Hematopoietic multipotent progenitor cell treated with erythropoietin and hydrocortisone succinate and interleukin-3 and kit ligand, for 17 days (in vitro differentiated cells): ENCODE data around the gene TMEM30A.

Experiments
- DNase-seq: peaks from one replicate; pipeline ENCODE4 v3.0.0-alpha.2; 2015; ENCODE audit warnings: low spot score

The TMEM30A gene

GRCh38 chr6:75213732-75214131, 70.9 kb downstream of the TMEM30A start:
- DNase-seq: no peak

GRCh38 chr6:75213112-75213511, 71.5 kb downstream of the TMEM30A start:
- no peak for DNase-seq

GRCh38 chr6:75211920-75212590, 72.5 kb downstream of the TMEM30A start:
- DNase-seq: no peak

DNA sequence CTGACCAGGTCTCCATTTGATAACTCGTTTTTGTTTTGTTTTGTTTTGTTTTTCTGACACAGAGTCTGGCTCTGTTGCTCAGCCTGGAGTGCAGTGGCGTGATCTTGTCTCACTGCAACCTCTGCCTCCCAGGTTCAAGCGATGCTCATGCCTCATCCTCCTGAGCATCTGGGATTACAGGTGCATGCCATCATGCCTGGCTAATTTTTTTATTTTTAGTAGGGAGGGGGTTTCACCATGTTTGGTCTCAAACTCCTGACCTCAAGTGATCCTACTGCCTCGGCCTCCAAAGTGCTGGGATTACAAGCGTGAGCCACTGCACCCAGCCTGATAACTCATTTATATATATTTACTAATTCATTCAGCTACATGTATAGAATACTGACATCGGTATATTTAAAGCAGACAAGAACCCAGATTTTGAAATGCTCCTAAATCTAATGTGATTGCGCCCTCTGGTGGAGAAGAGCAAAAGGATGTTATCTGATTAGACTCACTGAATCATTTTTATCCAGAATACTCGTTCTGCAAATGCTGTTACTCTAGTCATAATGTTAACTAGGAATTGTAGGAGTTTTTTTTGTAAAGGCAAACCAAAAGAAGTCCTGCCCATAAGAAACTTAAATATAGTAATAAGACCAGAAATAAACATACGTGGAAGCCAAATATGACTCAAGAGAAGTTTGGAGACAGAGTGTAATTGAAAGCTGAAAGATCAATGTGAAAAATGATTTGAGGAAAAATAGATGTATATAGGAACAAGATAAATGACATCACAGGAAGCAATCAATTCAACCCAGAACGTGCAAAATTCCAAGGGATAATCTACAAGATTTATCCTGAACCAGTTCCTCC, 73.5 kb downstream of the TMEM30A start:
- peak; percentile 68 for DNase-seq

- DNase-seq: no peak
These were observed 75.3 kb downstream of the TMEM30A start for GRCh38 chr6:75209184-75209723.

DNA sequence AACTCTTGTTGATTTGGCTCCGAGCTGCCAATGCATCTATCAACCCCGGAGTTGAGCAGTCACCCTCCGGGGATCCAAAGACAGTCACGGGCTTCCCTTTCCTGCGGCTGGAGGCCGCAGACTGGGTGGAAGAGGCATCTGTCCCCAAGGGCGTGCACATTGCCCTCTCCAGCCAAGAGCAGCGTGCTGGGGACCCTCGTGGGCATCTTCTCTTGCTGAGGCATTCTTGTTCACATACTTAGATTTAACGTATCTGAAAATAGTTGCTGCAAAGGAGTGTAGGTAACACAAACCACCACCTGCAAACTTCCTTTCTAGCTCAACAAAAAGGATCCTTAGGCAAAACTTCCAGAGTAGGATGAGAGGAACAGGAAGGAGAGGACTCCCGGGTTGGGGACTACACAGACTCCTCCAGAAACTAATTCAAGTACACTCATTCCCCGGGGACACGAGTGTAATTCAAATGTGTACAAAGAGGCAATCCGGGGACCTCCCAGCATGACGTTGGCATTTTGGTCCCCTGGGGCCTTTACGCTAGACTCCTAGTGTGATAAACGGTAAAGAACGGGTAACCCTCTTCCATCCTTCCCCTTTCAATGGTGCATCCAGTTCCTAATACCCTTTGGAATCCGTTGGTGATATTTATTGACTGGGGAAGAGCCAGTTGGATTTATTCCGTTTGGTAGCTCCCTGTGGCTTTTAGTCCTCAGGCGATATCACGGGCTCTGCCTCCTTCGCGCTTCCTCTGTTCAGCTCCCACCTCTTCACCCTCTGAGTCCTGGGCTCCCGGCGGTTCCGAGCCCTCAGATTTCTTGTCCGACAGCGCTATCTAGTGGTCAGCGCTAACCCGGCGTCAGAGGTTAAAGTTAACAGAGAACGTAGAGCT, 76.1 kb downstream of the TMEM30A start:
- DNase-seq: peak; percentile 65

DNA sequence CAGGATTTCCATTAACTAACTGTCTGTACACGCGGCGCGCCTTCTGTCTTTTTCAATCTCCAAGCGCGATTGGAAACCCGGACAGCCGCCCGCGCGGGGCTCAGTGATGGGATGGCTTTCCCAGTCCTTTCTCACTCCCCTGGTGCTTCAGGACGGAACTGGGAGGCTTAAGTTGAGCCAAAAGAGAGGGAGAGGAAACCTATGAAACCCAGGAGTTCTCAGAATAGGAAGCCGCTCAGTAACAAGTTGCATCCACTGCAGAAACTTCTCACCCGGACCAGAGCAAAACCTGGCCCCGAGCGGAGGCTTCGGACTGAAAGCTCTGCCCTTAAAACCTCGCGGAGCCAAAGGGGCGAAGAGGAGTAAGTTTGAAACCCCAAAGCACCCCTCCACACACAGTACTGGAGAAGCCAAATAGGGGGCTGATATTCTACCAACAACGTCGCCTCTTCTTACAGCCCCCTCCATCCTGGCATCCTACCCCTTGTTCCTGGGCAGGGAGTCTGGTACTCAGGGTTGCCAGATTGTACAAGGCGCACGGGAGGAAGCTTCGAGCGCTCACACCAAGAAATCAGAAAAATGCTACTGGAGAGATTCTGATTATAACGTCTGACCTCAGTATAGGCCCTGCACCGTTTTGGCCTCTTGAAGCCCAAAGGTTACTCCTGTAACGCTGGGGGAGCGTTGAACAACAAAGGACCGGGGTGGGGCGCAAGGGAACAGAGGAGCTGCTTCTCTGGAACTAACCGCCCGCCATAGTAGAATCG, 77.8 kb downstream of the TMEM30A start:
- no peak for DNase-seq

GRCh38 chr6:75205776-75206575, 78.6 kb downstream of the TMEM30A start, which contains the start of gene COL12A1:
Gene COL12A1, minus strand, starts transcription at chr6:75206053. Its CDS starts 3,261 bp downstream, at chr6:75202792.
- no peak for DNase-seq

- DNase-seq: no peak
These were observed 79.4 kb downstream of the TMEM30A start for GRCh38 chr6:75204959-75205775.

- no peak for DNase-seq
These were observed 80.2 kb downstream of the TMEM30A start for GRCh38 chr6:75204217-75204958.

DNA sequence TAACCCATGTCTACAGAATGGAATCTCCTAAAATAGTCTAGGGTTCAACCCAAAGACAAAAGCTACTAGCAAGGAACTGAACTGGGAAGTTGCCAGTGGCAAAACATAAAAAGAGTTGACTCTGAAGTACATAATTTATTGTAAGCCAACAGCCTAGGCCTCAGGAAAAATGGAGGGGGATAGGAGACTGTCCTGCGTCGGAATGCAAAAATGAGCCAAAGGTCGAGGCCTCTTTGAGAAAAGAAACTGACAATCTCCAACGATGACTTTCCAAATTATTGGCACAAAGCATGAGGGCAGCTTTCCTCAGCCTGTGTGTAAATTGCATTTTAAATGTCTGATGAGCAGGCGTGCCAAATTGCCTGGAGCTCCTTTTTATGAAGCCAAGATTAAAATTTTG, 80.9 kb downstream of the TMEM30A start:
- no peak for DNase-seq
